ENCODE data around the gene GRAMD4. TPM values are rescaled to one million over a fixed set of nuclear protein-coding genes. Genes with fewer than 3 reads are reported as not detected.

The GRAMD4 gene
- total and polyA plus RNA-seq, 3 donors from 2014 or later = 20.8 to 81.5 (median 61.2) TPM

- Histone ChIP-seq H3K36me3 (ENCODE audit: low read depth, missing control alignments) (no peaks in the 10 kb centered on the region), H3K27me3 (no peaks in the 10 kb centered on the region), H3K27ac (no peak overlapping the region), H3K4me3 (no peak overlapping the region), H3K9me3 (no peaks in the 10 kb centered on the region), H3K4me1 (no peaks in the 10 kb centered on the region)
- 95 to 96% methylated on average over 8 to 26 of the region's 26 CpGs for WGBS, 2 donors
- DNase-seq = no peak
- intact Hi-C loops (cut with DNase I; ENCODE audit: low total_unique reads) = no loop called here
- TF ChIP-seq POLR2A (IDR thresholded peaks at IDR 0.05) (no peak), CTCF (IDR thresholded peaks at IDR 0.05) (no peak)
Observed at GRCh38 chr22:46703171-46703995, 83.2 kb downstream of the GRAMD4 start.

DNA sequence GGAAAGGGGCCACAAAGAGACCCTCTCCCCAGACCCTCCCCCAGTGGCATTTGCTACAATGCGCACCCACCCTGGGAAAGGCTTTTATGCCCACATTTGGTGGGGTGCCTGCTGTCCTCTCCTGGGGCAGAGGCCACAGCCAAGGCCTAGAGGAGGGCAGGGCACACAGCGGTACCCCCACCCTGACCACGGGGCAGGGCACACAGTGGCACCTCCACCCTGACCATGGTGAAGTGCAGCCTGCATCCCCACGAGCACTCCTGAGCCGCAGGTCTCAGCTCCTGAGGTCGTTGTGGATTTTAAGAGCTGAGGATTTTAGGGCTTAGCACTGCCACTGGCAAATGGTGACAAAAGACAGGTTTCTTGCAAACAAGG is 83.8 kb downstream of the GRAMD4 start:
- no peak for DNase-seq
- no peak overlapping the region for H3K27ac ChIP-seq
- 96 to 97% methylated on average over 4 to 6 of the region's 6 CpGs for WGBS, 2 donors
- no peak overlapping the region for H3K4me3 ChIP-seq
- H3K27me3 ChIP-seq = no peaks in the 10 kb centered on the region
- H3K4me1 ChIP-seq = no peaks in the 10 kb centered on the region
- intact Hi-C loops (cut with DNase I; ENCODE audit: low total_unique reads) = no loop called here
- TF ChIP-seq CTCF (IDR thresholded peaks at IDR 0.05) (no peak), POLR2A (IDR thresholded peaks at IDR 0.05) (no peak)
- no peaks in the 10 kb centered on the region for H3K36me3 ChIP-seq (ENCODE audit: low read depth, missing control alignments)
- H3K9me3 ChIP-seq = no peaks in the 10 kb centered on the region

- Histone ChIP-seq H3K27ac (no peak overlapping the region), H3K27me3 (no peaks in the 10 kb centered on the region), H3K4me1 (no peaks in the 10 kb centered on the region), H3K36me3 (ENCODE audit: low read depth, missing control alignments) (no peaks in the 10 kb centered on the region), H3K4me3 (no peak overlapping the region), H3K9me3 (no peaks in the 10 kb centered on the region)
- intact Hi-C loops (cut with DNase I; ENCODE audit: low total_unique reads) = no loop called here
- no peak for TF ChIP-seq POLR2A (IDR thresholded peaks at IDR 0.05)
- TF ChIP-seq CTCF (IDR thresholded peaks at IDR 0.05) = no peak
- WGBS, 2 donors = 93% methylated on average over 11 to 12 of the region's 12 CpGs
- DNase-seq = no peak
Observed at GRCh38 chr22:46706060-46706459, 85.9 kb downstream of the GRAMD4 start.

GRCh38 chr22:46707305-46707704 is 87.1 kb downstream of the GRAMD4 start:
- DNase-seq = no peak
- WGBS, 2 donors = 91 to 96% methylated on average over 13 of the region's 13 CpGs

More at GRCh38 chr22:46707305-46707704, 87.1 kb downstream of the GRAMD4 start:
- Histone ChIP-seq H3K9me3 (no peaks in the 10 kb centered on the region), H3K27ac (no peak overlapping the region), H3K4me3 (no peak overlapping the region), H3K27me3 (no peaks in the 10 kb centered on the region), H3K36me3 (ENCODE audit: low read depth, missing control alignments) (no peaks in the 10 kb centered on the region), H3K4me1 (no peaks in the 10 kb centered on the region)
- no peak for TF ChIP-seq CTCF (IDR thresholded peaks at IDR 0.05)
- TF ChIP-seq POLR2A (IDR thresholded peaks at IDR 0.05) = no peak
- intact Hi-C loops (cut with DNase I; ENCODE audit: low total_unique reads) = no loop called here

Measured in testis (tissue), 3 donors.